Hepatocyte (in vitro differentiated cells): Measurements from ENCODE around the gene XYLT1.

Experiments used
- CTCF ChIP-seq: fragments of 200-600 bp; sonication (generic); IDR thresholded peaks from 2 replicates; pipeline ENCODE4 v1.5.1; 2016; ENCODE audit warnings: antibody characterized with exemption, mild to moderate bottlenecking; ENCODE audit not compliant: poor library complexity
- EZH2 ChIP-seq: fragments of 200-600 bp; sonication (generic); IDR thresholded peaks from 2 replicates; pipeline ENCODE4 v1.6.1; 2016; ENCODE audit warnings: antibody characterized with exemption, mild to moderate bottlenecking, borderline replicate concordance
- EZH2phosphoT487 ChIP-seq: fragments of 200-600 bp; sonication (generic); IDR thresholded peaks from one replicate; pipeline ENCODE4 v1.6.1; 2018; ENCODE audit warnings: antibody characterized with exemption, mild to moderate bottlenecking, low read depth, moderate library complexity; ENCODE audit not compliant: unreplicated experiment, severe bottlenecking

GRCh38 chr16:17155485-17155884 lies 315.3 kb downstream of the XYLT1 start:
- TF ChIP-seq CTCF (no peak), EZH2 (no peak), EZH2phosphoT487 (no peak)
